SK-N-SH treated with all-trans-retinoic acid at 6 μM for 48 hours (cell line): ENCODE results near the gene FBXL17.

ENCODE experiments used
- ATAC-seq: fragments of 200-7000 bp; cut with Tn5 transposase; 3 replicates; pipeline ENCODE4 v1.9.1; 2020; ENCODE audit warnings: mild to moderate bottlenecking, moderate library complexity
- ARNTL ChIP-seq: fragments of 450-650 bp; formaldehyde crosslinking; IDR thresholded peaks from 2 replicates; pipeline ENCODE4 v1.5.0; 2020; ENCODE audit warnings: low read depth, mild to moderate bottlenecking, moderate library complexity, borderline replicate concordance
- BACH2 ChIP-seq: fragments of 250-450 bp; sonication (Bioruptor Pico); IDR thresholded peaks from 2 replicates; pipeline ENCODE4 v1.9.0; 2021; ENCODE audit warnings: mild to moderate bottlenecking, borderline replicate concordance
- CREB5 ChIP-seq: fragments of 250-450 bp; sonication (Bioruptor Pico); IDR thresholded peaks from 2 replicates; pipeline ENCODE4 v1.5.1; 2020; ENCODE audit warnings: low read depth, mild to moderate bottlenecking, moderate library complexity
- CSDC2 ChIP-seq: fragments of 250-450 bp; sonication (Bioruptor Pico); IDR thresholded peaks from 2 replicates; pipeline ENCODE4 v1.5.0; 2020; ENCODE audit warnings: mild to moderate bottlenecking, moderate library complexity
- CSRNP3 ChIP-seq: fragments of 250-450 bp; sonication (Bioruptor Pico); IDR thresholded peaks from 2 replicates; pipeline ENCODE4 v1.5.1; 2021; ENCODE audit warnings: mild to moderate bottlenecking, moderate library complexity
- GLIS3 ChIP-seq: fragments of 250-450 bp; sonication (Bioruptor Pico); IDR thresholded peaks from 2 replicates; pipeline ENCODE4 v1.5.0; 2020; ENCODE audit warnings: mild to moderate bottlenecking, moderate library complexity
- ISL1 ChIP-seq: fragments of 250-450 bp; sonication (Bioruptor Pico); IDR thresholded peaks from 2 replicates; pipeline ENCODE4 v2.1.2; 2022; ENCODE audit warnings: mild to moderate bottlenecking, moderate library complexity
- OSR1 ChIP-seq: fragments of 250-450 bp; sonication (Bioruptor Pico); IDR thresholded peaks from 2 replicates; pipeline ENCODE4 v1.8.0; 2022; ENCODE audit warnings: moderate library complexity, mild to moderate bottlenecking, inconsistent platforms
- POU6F1 ChIP-seq: fragments of 250-450 bp; sonication (Bioruptor Pico); IDR thresholded peaks from 2 replicates; pipeline ENCODE4 v1.8.0; 2021; ENCODE audit warnings: low read depth, mild to moderate bottlenecking, moderate library complexity, borderline replicate concordance
- PPARA ChIP-seq: fragments of 250-450 bp; sonication (Bioruptor Pico); IDR thresholded peaks from 2 replicates; pipeline ENCODE4 v1.5.0; 2020; ENCODE audit warnings: mild to moderate bottlenecking, borderline replicate concordance
- RARB ChIP-seq: fragments of 250-450 bp; sonication (Bioruptor Pico); IDR thresholded peaks from 2 replicates; pipeline ENCODE4 v1.8.0; 2021; ENCODE audit warnings: mild to moderate bottlenecking, moderate library complexity
- SNAI2 ChIP-seq: fragments of 250-450 bp; sonication (Bioruptor Pico); IDR thresholded peaks from 2 replicates; pipeline ENCODE4 v1.5.0; 2020; ENCODE audit warnings: mild to moderate bottlenecking, moderate library complexity
- TCF4 ChIP-seq: fragments of 250-450 bp; sonication (Bioruptor Pico); IDR thresholded peaks from 2 replicates; pipeline ENCODE4 v1.8.0; 2021; ENCODE audit warnings: mild to moderate bottlenecking, moderate library complexity, borderline replicate concordance
- TOX ChIP-seq: fragments of 250-450 bp; sonication (Bioruptor Pico); IDR thresholded peaks from 2 replicates; pipeline ENCODE4 v1.8.0; 2021; ENCODE audit warnings: mild to moderate bottlenecking, moderate library complexity, borderline replicate concordance
- TSHZ2 ChIP-seq: fragments of 250-450 bp; sonication (Bioruptor Pico); IDR thresholded peaks from 2 replicates; pipeline ENCODE4 v1.5.0; 2020; ENCODE audit warnings: mild to moderate bottlenecking, moderate library complexity
- ZFP3 ChIP-seq: fragments of 250-450 bp; sonication (Bioruptor Pico); IDR thresholded peaks from 2 replicates; pipeline ENCODE4 v1.5.0; 2020; ENCODE audit warnings: mild to moderate bottlenecking, moderate library complexity
- ZFP30 ChIP-seq: fragments of 450-650 bp; formaldehyde crosslinking; IDR thresholded peaks from 2 replicates; pipeline ENCODE4 v1.5.0; 2022; ENCODE audit warnings: mild to moderate bottlenecking, moderate library complexity
- ZNF565 ChIP-seq: fragments of 450-650 bp; formaldehyde crosslinking; conservative IDR thresholded peaks from 2 replicates; pipeline ENCODE4 v1.5.0; 2020; ENCODE audit warnings: low read depth, mild to moderate bottlenecking, moderate library complexity
- ZNF70 ChIP-seq: fragments of 450-650 bp; formaldehyde crosslinking; IDR thresholded peaks from 2 replicates; pipeline ENCODE4 v1.5.0; 2020; ENCODE audit warnings: mild to moderate bottlenecking, moderate library complexity
- ZNF8 ChIP-seq: fragments of 450-650 bp; formaldehyde crosslinking; IDR thresholded peaks from 2 replicates; pipeline ENCODE4 v1.5.0; 2020; ENCODE audit warnings: mild to moderate bottlenecking, moderate library complexity

Gene FBXL17

GRCh38 chr5:107954254-107954653, 427.6 kb downstream of the FBXL17 start:
- TF ChIP-seq PPARA (CRISPR knock-in tag) (no peak), ZFP30 (CRISPR knock-in tag) (no peak), BACH2 (CRISPR knock-in tag) (no peak), ZNF70 (CRISPR knock-in tag) (no peak), GLIS3 (CRISPR knock-in tag) (no peak), CSDC2 (CRISPR knock-in tag) (no peak), ZFP3 (CRISPR knock-in tag) (no peak), ISL1 (no peak), OSR1 (CRISPR knock-in tag) (no peak), ZNF8 (CRISPR knock-in tag) (no peak), ARNTL (CRISPR knock-in tag) (no peak), ZNF565 (CRISPR knock-in tag) (no peak)
- ATAC-seq = no peak

- no peak for TF ChIP-seq SNAI2 (CRISPR knock-in tag)
- no peak for TF ChIP-seq RARB (CRISPR knock-in tag)
- ATAC-seq = no peak
Measured at GRCh38 chr5:107952450-107952849, 429.4 kb downstream of the FBXL17 start.

- TF ChIP-seq ZNF565 (CRISPR knock-in tag) (no peak), POU6F1 (CRISPR knock-in tag) (no peak), ZFP3 (CRISPR knock-in tag) (no peak), CSRNP3 (CRISPR knock-in tag) (no peak), TOX (CRISPR knock-in tag) (no peak), ZNF70 (CRISPR knock-in tag) (no peak)
- no peak for ATAC-seq
Measured at GRCh38 chr5:107951309-107951708, 430.6 kb downstream of the FBXL17 start.

GRCh38 chr5:107950776-107951175, 431.1 kb downstream of the FBXL17 start:
- TF ChIP-seq ZFP30 (CRISPR knock-in tag) (no peak), SNAI2 (CRISPR knock-in tag) (no peak), TCF4 (CRISPR knock-in tag) (peak; percentile 44; the same call in 1 of the 2 replicates), CREB5 (CRISPR knock-in tag) (no peak), RARB (CRISPR knock-in tag) (no peak), TSHZ2 (CRISPR knock-in tag) (peak; percentile 66; the same call in 1 of the 2 replicates), ZNF70 (CRISPR knock-in tag) (no peak), ARNTL (CRISPR knock-in tag) (no peak), ZFP3 (CRISPR knock-in tag) (no peak), TOX (CRISPR knock-in tag) (no peak)
- no peak; the same call in 2 of the 3 replicates for ATAC-seq
